GM12801 (cell line): ENCODE results near the gene HOXA6.

ENCODE experiments used
- CTCF ChIP-seq: IDR thresholded peaks from one replicate; pipeline ENCODE4 v1.5.1; 2011; ENCODE audit warnings: control low read depth; ENCODE audit not compliant: insufficient read length; ENCODE audit errors: extremely low read depth

HOXA6 gene

DNA sequence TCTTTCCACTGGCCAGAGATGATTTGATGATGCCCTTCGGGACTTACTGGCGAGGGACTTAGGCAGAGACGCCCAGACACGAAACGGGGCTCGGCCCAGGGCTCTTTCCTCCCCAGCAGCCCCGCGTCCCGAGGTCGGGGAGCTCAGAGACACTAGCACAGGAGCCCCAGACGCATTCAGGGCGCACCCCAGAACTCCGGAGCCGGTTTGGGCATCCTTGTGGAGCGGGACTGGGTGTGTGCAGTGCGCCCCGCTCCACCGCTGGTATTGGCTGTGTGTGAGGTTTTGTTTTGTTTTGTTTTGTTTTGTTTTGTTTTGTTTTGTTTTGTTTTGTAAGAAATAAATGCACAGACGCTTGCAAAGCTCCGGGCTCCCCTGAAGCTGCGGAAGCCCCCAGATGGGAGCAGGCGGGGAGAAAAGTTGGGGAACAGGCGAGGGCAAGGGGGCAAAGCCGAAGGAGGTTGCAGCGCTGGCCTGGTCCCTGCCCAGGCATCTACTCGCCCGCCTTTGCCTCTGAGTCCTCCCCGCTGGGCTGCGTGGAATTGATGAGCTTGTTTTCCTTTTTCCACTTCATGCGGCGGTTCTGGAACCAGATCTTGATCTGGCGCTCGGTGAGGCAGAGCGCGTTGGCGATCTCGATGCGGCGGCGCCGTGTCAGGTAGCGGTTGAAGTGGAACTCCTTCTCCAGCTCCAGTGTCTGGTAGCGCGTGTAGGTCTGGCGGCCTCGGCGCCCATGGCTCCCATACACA, 2.2 kb downstream of the HOXA6 start:
- no peak for TF ChIP-seq CTCF

- TF ChIP-seq CTCF = no peak
Measured at GRCh38 chr7:27144781-27145164, 2.8 kb downstream of the HOXA6 start.

DNA sequence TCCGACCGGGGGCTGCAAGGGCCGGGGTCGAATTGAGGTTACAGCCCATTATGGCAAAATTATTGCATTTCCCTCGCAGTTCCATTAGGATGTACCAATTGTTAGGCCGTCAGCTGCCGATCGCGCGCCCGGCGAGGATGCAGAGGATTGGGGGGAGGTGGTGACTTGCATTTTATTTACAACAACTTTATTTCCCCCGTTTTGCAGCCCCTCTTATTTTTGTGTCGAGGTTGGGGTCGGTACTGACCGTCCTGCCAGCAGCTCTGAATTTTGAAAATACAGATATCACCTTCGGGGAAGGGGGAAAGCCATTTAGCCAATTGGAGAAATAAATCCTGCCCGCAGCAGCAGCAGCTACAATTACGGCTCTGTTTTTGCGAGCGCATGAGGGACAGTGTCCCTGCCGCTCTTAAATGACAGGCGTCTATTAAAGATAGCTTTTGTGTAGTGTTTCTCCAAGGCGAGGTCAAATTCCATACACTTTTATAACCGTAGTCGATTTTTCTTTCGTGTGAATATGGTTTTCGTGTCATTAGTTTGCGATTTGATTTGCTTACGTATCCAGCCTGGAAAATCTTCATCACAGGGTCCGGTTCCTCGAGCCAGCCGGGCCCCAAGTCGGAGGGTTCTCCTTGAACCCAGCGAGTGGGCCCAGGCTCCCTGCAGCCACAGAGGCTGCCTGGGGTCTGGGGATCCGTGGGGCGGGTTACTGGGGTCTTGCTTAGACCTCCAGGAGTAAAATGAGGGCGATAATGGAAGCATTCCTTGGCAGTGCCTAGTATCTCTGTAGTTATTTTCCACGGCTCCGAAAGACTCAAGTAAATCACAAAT, 3.4 kb downstream of the HOXA6 start:
- no peak for TF ChIP-seq CTCF

DNA sequence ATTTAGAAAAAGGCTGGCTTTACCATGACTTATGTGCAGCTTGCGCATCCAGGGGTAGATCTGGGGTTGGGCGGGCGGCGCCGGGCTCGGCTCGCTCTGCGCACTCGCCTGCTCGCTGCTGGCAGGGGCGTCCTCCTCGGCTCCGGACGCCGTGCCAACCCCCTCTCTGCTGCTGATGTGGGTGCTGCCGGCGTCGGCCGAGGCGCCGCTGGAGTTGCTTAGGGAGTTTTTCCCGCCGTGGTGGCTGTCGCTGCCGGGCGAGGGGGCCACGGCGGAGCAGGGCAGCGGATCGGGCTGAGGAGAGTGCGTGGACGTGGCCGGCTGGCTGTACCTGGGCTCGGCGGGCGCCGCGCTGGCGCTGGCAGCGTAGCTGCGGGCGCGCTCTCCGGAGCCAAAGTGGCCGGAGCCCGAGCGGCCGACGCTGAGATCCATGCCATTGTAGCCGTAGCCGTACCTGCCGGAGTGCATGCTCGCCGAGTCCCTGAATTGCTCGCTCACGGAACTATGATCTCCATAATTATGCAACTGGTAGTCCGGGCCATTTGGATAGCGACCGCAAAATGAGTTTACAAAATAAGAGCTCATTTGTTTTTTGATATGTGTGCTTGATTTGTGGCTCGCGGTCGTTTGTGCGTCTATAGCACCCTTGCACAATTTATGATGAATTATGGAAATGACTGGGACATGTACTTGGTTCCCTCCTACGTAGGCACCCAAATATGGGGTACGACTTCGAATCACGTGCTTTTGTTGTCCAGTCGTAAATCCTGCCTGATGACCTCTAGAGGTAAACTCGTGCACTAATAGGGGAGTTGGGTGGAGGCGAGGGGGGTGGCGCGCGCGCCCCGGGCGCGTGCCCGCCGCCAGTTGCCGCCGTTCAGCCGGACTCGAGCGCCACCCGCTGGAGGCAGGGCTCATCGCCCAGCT, 4.3 kb downstream of the HOXA6 start, which contains the start of gene HOXA5:
HOXA5 (minus strand) TSS at position 659 of the 927 bp plus-strand sequence; CDS start at position 585, 74 bp downstream.
- TF ChIP-seq CTCF = no peak

DNA sequence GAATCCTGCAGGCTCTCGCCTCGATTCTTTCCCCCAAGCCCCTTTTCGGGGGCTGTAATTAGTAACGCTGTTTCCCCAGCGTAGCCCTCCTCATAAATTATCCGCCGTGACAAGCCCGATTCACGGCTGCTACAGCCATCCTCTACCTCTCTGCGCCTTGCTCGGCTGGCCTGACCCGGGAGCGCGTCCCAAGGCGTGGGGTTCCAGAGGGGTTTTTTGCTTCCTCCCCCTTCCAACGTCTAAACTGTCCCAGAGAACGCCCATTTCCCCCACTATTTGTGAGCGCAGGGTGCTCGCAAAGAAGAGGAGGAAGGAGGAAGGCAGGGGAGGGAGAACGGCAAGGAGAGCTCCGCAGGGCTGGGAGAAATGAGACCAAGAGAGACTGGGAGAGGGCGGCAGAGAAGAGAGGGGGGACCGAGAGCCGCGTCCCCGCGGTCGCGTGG, 5.0 kb downstream of the HOXA6 start:
- TF ChIP-seq CTCF = no peak

- no peak for TF ChIP-seq CTCF
Measured at GRCh38 chr7:27141923-27142579, 5.5 kb downstream of the HOXA6 start.
